ENCODE data around the gene ARHGAP28. TPM values are rescaled to one million over a fixed set of nuclear protein-coding genes. Genes with fewer than 3 reads are reported as not detected.
"Not testable (repeated sequence)": the region's sequence is repeated elsewhere in the genome, so short reads cannot be mapped to it uniquely, and the experiment has no call there.

The ARHGAP28 gene
- total and polyA plus RNA-seq, 3 experiments from 2014 or later, result not detected

GRCh38 chr18:6796511-6796910 is 67.0 kb downstream of the ARHGAP28 start:
- Mint-ChIP-seq H3K4me3 (no peak overlapping the region), H3K4me1 (no peaks in the 10 kb centered on the region), H3K27me3 (no peaks in the 10 kb centered on the region), H3K27ac (no peak overlapping the region), H3K9me3 (peaks cover 4 to 17% (median 9%) of the 10 kb centered on the region in 5 donors), H3K36me3 (no peaks in the 10 kb centered on the region)
- POLR2A ChIA-PET, result no interaction called here
- no peak for DNase-seq
- H3K4me3 ChIP-seq (ENCODE audit: low read length), result no peak overlapping the region
- no peaks in the 10 kb centered on the region for H3K36me3 ChIP-seq (ENCODE audit: insufficient read depth, low read length)
- CTCF ChIA-PET, result no interaction called here
- H3K9me3 ChIP-seq (ENCODE audit: low read length), result no peaks in the 10 kb centered on the region
- H3K27me3 ChIP-seq (ENCODE audit: insufficient read depth, low read length, poor library complexity, severe bottlenecking), result no peaks in the 10 kb centered on the region
- H3K27ac ChIP-seq (ENCODE audit: low read depth, low read length), result no peak overlapping the region
- H3K4me1 ChIP-seq (ENCODE audit: insufficient read depth, low read length), result no peaks in the 10 kb centered on the region

GRCh38 chr18:6797171-6797570 is 67.7 kb downstream of the ARHGAP28 start:
- Mint-ChIP-seq H3K27ac (no peak overlapping the region), H3K9me3 (peaks cover 3 to 19% (median 9%) of the 10 kb centered on the region in 5 donors)
- POLR2A ChIA-PET, result no interaction called here

GRCh38 chr18:6798896-6799295 is 69.4 kb downstream of the ARHGAP28 start:
- no peak overlapping the region for H3K27ac Mint-ChIP-seq
- no peaks in the 10 kb centered on the region for H3K27me3 Mint-ChIP-seq
- Histone ChIP-seq H3K27ac (ENCODE audit: low read depth, low read length) (no peak overlapping the region), H3K4me3 (ENCODE audit: low read length) (no peak overlapping the region), H3K27me3 (ENCODE audit: insufficient read depth, low read length, poor library complexity, severe bottlenecking) (no peaks in the 10 kb centered on the region), H3K4me1 (ENCODE audit: insufficient read depth, low read length) (no peaks in the 10 kb centered on the region), H3K9me3 (ENCODE audit: low read length) (no peaks in the 10 kb centered on the region), H3K36me3 (ENCODE audit: insufficient read depth, low read length) (no peaks in the 10 kb centered on the region)
- CTCF ChIA-PET, result no interaction called here
- H3K9me3 Mint-ChIP-seq, result peaks cover 3 to 17% (median 10%) of the 10 kb centered on the region in 5 donors
- H3K4me1 Mint-ChIP-seq, result no peaks in the 10 kb centered on the region
- H3K4me3 Mint-ChIP-seq, result no peak overlapping the region
- no peaks in the 10 kb centered on the region for H3K36me3 Mint-ChIP-seq
- DNase-seq, result no peak
- POLR2A ChIA-PET, result no interaction called here

More at GRCh38 chr18:6797171-6797570, 67.7 kb downstream of the ARHGAP28 start:
- Histone ChIP-seq H3K27me3 (ENCODE audit: insufficient read depth, low read length, poor library complexity, severe bottlenecking) (no peaks in the 10 kb centered on the region), H3K4me1 (ENCODE audit: insufficient read depth, low read length) (no peaks in the 10 kb centered on the region), H3K36me3 (ENCODE audit: insufficient read depth, low read length) (no peaks in the 10 kb centered on the region), H3K4me3 (ENCODE audit: low read length) (no peak overlapping the region), H3K9me3 (ENCODE audit: low read length) (no peaks in the 10 kb centered on the region), H3K27ac (ENCODE audit: low read depth, low read length) (no peak overlapping the region)
- CTCF ChIA-PET, result no interaction called here
- Mint-ChIP-seq H3K36me3 (no peaks in the 10 kb centered on the region), H3K4me3 (no peak overlapping the region), H3K27me3 (no peaks in the 10 kb centered on the region), H3K4me1 (no peaks in the 10 kb centered on the region)
- no peak for DNase-seq

DNA sequence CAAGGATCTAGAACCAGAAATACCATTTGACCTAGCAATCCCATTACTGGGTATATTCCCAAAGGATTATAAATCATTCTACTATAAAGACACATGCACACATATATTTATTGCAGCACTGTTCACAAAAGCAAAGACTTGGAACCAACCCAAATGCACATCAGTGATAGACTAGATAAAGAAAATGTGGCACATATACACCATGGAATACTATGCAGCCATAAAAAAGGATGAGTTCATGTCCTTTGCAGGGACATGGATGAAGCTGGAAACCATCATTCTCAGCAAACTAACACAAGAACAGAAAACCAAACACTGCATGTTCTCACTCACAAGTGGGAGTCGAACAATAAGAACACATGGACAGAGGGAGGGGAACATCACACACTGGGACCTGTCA is 70.8 kb downstream of the ARHGAP28 start:
- H3K27ac Mint-ChIP-seq, POLR2A ChIA-PET: not testable (repeated sequence)
- peaks cover 3 to 20% (median 14%) of the 10 kb centered on the region in 5 donors for H3K9me3 Mint-ChIP-seq

DNA sequence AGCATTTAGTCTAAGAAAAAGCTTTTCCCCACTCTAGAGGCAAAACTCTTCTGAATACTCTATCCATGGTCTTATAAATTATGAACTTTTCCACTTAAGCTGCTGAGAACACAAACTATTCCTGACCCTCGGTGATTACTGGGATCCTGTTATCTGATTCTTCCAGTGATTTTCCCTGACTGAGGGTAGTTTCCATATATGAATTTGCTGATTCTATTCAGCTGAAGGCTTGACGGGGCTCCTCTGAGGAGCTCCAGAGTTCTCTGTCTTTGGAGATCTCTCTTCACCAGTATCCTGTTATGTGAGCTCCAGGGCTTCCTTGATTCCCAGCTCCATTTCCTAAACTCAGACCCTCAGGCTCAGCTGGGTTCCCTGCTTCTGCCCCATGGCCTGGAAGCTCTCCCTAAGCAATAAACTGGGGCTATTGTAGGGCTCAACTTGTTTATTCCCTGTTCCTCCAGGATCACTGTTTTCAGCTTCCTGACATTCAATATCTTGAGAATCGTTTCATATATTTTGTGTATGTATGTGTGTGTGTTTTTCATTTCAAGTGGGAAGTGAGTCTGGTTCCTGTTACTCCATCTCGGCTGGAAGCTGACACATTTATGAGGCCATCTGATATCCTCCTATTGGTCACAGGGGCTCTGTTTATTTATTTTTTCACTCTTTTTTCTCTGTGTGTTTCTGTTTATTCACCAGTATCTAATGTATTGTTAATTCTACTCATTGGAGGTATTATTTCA is 78.2 kb downstream of the ARHGAP28 start:
- Mint-ChIP-seq H3K36me3 (no peaks in the 10 kb centered on the region), H3K4me3 (no peak overlapping the region), H3K4me1 (no peaks in the 10 kb centered on the region), H3K27me3 (no peaks in the 10 kb centered on the region), H3K27ac (no peak overlapping the region), H3K9me3 (peaks cover 3 to 16% (median 9%) of the 10 kb centered on the region in 5 donors)
- Histone ChIP-seq H3K9me3 (ENCODE audit: low read length) (no peaks in the 10 kb centered on the region), H3K27ac (ENCODE audit: low read depth, low read length) (no peak overlapping the region), H3K4me1 (ENCODE audit: insufficient read depth, low read length) (no peaks in the 10 kb centered on the region), H3K36me3 (ENCODE audit: insufficient read depth, low read length) (no peaks in the 10 kb centered on the region), H3K4me3 (ENCODE audit: low read length) (no peak overlapping the region), H3K27me3 (ENCODE audit: insufficient read depth, low read length, poor library complexity, severe bottlenecking) (no peaks in the 10 kb centered on the region)
- ChIA-PET POLR2A (no interaction called here), CTCF (no interaction called here)
- no peak for DNase-seq

More for the DNA sequence above, 70.8 kb downstream of the ARHGAP28 start:
- H3K36me3 Mint-ChIP-seq; H3K36me3 ChIP-seq (ENCODE audit: insufficient read depth, low read length); H3K9me3 ChIP-seq (ENCODE audit: low read length); H3K4me1 ChIP-seq (ENCODE audit: insufficient read depth, low read length); DNase-seq; H3K4me3 ChIP-seq (ENCODE audit: low read length); H3K27me3 Mint-ChIP-seq; CTCF ChIA-PET; H3K27ac ChIP-seq (ENCODE audit: low read depth, low read length); H3K4me1 Mint-ChIP-seq; H3K27me3 ChIP-seq (ENCODE audit: insufficient read depth, low read length, poor library complexity, severe bottlenecking): not testable (repeated sequence)
- H3K4me3 Mint-ChIP-seq, result peak overlapping the region in 1 of 7 donors; percentile 7

- Histone ChIP-seq H3K36me3 (ENCODE audit: insufficient read depth, low read length) (no peaks in the 10 kb centered on the region), H3K27ac (ENCODE audit: low read depth, low read length) (no peak overlapping the region), H3K27me3 (ENCODE audit: insufficient read depth, low read length, poor library complexity, severe bottlenecking) (no peaks in the 10 kb centered on the region), H3K4me1 (ENCODE audit: insufficient read depth, low read length) (no peaks in the 10 kb centered on the region), H3K9me3 (ENCODE audit: low read length) (no peaks in the 10 kb centered on the region), H3K4me3 (ENCODE audit: low read length) (no peak overlapping the region)
- Mint-ChIP-seq H3K4me1 (no peaks in the 10 kb centered on the region), H3K36me3 (no peaks in the 10 kb centered on the region), H3K9me3 (peaks cover 0 to 14% (median 12%) of the 10 kb centered on the region in 5 donors), H3K4me3 (no peak overlapping the region), H3K27ac (no peak overlapping the region), H3K27me3 (no peaks in the 10 kb centered on the region)
- ChIA-PET POLR2A (no interaction called here), CTCF (no interaction called here)
- DNase-seq, result no peak
Measured at GRCh38 chr18:6810191-6810590, 80.7 kb downstream of the ARHGAP28 start.

DNA sequence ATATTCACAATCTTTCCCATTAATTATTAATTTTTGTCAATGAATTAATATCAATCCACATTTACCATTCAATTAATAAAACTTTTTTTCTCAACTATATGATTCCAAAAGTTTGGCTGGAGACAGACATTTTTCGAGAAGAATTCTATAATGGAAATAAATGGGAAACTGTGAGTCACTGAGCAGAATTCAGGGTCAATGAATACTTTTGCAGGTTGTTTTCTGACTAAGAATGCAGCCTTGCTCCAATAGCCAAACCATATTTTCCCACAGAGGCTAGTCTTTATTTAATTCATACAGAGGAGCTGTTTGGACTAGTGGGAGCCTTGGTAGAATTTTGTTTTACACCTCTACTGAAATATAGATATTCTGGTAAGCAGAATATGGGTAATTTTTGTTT is 82.3 kb downstream of the ARHGAP28 start:
- Histone ChIP-seq H3K27ac (ENCODE audit: low read depth, low read length) (no peak overlapping the region), H3K27me3 (ENCODE audit: insufficient read depth, low read length, poor library complexity, severe bottlenecking) (no peaks in the 10 kb centered on the region), H3K4me3 (ENCODE audit: low read length) (no peak overlapping the region), H3K36me3 (ENCODE audit: insufficient read depth, low read length) (no peaks in the 10 kb centered on the region), H3K4me1 (ENCODE audit: insufficient read depth, low read length) (no peaks in the 10 kb centered on the region), H3K9me3 (ENCODE audit: low read length) (no peaks in the 10 kb centered on the region)
- POLR2A ChIA-PET, result no interaction called here
- Mint-ChIP-seq H3K27ac (no peak overlapping the region), H3K4me1 (no peaks in the 10 kb centered on the region), H3K27me3 (no peaks in the 10 kb centered on the region), H3K36me3 (no peaks in the 10 kb centered on the region), H3K4me3 (no peak overlapping the region), H3K9me3 (peaks cover 0 to 21% (median 12%) of the 10 kb centered on the region in 5 donors)
- DNase-seq, result no peak
- CTCF ChIA-PET, result interaction anchor here (0.9 kb wide), 1 partner anchor 10 kb away, joined by 3 read pairs; no protein-coding TSS in a partner anchor

DNA sequence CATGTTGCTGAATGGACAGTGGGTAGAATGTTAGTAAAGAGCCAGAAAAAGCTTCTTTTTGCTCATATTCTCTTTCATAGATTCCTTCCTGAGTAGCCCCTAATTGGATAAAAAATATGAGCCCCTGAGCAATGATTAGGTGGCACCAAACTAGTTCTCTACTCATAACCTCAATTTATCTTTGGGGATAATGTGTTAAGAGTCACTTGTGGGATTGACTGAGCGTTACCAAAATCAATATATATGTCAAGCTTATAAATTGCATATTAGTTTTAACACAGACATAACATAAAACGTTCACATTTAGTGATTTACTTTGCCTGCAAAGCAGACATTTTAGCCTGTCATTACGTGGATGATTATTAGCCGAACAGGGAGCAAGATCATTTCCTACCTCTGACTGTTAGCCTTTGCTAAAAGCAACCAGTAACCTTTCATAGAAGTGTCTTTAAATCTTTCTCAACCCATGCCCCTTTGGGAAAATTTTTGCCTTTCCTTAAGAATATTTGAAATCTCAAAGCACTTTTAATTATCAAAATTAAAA is 85.4 kb downstream of the ARHGAP28 start:
- DNase-seq, result no peak

More for the DNA sequence above, 85.4 kb downstream of the ARHGAP28 start:
- Mint-ChIP-seq H3K4me3 (no peak overlapping the region), H3K4me1 (no peaks in the 10 kb centered on the region), H3K9me3 (peaks cover 0 to 18% (median 2%) of the 10 kb centered on the region in 5 donors), H3K36me3 (no peaks in the 10 kb centered on the region), H3K27me3 (no peaks in the 10 kb centered on the region), H3K27ac (no peak overlapping the region)
- ChIA-PET CTCF (no interaction called here), POLR2A (no interaction called here)
- H3K9me3 ChIP-seq (ENCODE audit: low read length), result no peaks in the 10 kb centered on the region
- no peaks in the 10 kb centered on the region for H3K36me3 ChIP-seq (ENCODE audit: insufficient read depth, low read length)
- H3K4me1 ChIP-seq (ENCODE audit: insufficient read depth, low read length), result no peaks in the 10 kb centered on the region
- no peak overlapping the region for H3K4me3 ChIP-seq (ENCODE audit: low read length)
- no peaks in the 10 kb centered on the region for H3K27me3 ChIP-seq (ENCODE audit: insufficient read depth, low read length, poor library complexity, severe bottlenecking)
- no peak overlapping the region for H3K27ac ChIP-seq (ENCODE audit: low read depth, low read length)
